Activated naive CD8-positive, alpha-beta T cell (primary cell): ENCODE measurements around the gene L3HYPDH.
"Not testable (repeated sequence)": the region's sequence is repeated elsewhere in the genome, so short reads cannot be mapped to it uniquely, and the experiment has no call there.

Experiments used
- H3K27ac Mint-ChIP-seq: one replicate; pipeline ENCODE4 v1.8.0; 2021; ENCODE audit warnings: mixed read lengths
- H3K27me3 Mint-ChIP-seq: one replicate; pipeline ENCODE4 v1.8.0; 2021; ENCODE audit warnings: mixed read lengths
- H3K36me3 Mint-ChIP-seq: one replicate; pipeline ENCODE4 v1.8.0; 2021; ENCODE audit warnings: mixed read lengths
- H3K4me1 Mint-ChIP-seq: one replicate; pipeline ENCODE4 v1.8.0; 2021; ENCODE audit warnings: low read depth, mixed read lengths
- H3K4me3 Mint-ChIP-seq: one replicate; pipeline ENCODE4 v1.8.0; 2021; ENCODE audit warnings: mild to moderate bottlenecking, mixed read lengths
- H3K9me3 Mint-ChIP-seq: one replicate; pipeline ENCODE4 v1.8.0; 2021; ENCODE audit warnings: low read depth, mixed read lengths

Gene L3HYPDH

DNA sequence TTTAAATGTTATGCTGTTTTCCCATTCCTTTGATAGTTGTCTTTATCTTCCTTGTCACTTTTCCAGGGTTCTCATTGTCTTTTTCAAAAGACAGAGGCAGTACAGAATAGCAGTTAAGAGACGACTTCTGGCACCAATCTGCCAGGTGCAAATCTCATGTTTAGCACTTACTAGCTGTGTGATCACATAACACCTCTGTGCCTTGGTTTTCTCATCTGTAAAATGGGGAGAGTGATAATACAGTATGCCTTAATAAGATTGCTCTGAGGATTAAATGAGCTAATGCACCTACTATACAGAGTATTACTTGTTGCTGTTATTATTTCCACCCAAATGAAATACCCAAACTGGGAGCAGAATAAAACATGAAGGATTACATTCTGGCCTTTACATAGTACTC is 23.8 kb downstream of the L3HYPDH start:
- H3K9me3 Mint-ChIP-seq: no peaks in the 10 kb centered on the region
- no peak overlapping the region for H3K4me3 Mint-ChIP-seq
- peaks cover 13% of the 10 kb centered on the region for H3K4me1 Mint-ChIP-seq
- H3K36me3 Mint-ChIP-seq: peaks cover 34% of the 10 kb centered on the region
- H3K27me3 Mint-ChIP-seq: peaks cover 8% of the 10 kb centered on the region
- H3K27ac Mint-ChIP-seq: no peak overlapping the region

- no peak overlapping the region for H3K4me3 Mint-ChIP-seq
- peaks cover 3% of the 10 kb centered on the region for H3K4me1 Mint-ChIP-seq
Measured at GRCh38 chr14:59458486-59458885, 25.7 kb downstream of the L3HYPDH start.

GRCh38 chr14:59455411-59455810 is 28.8 kb downstream of the L3HYPDH start:
- Mint-ChIP-seq H3K36me3 (peaks cover 35% of the 10 kb centered on the region), H3K27me3 (peaks cover 2% of the 10 kb centered on the region), H3K27ac (no peak overlapping the region), H3K4me1 (no peaks in the 10 kb centered on the region), H3K4me3 (no peak overlapping the region), H3K9me3 (no peaks in the 10 kb centered on the region)

More at GRCh38 chr14:59458486-59458885, 25.7 kb downstream of the L3HYPDH start:
- Mint-ChIP-seq H3K27ac (no peak overlapping the region), H3K9me3 (no peaks in the 10 kb centered on the region), H3K27me3 (peaks cover 8% of the 10 kb centered on the region), H3K36me3 (peaks cover 37% of the 10 kb centered on the region)

GRCh38 chr14:59454139-59454538 is 30.1 kb downstream of the L3HYPDH start:
- no peak overlapping the region for H3K4me3 Mint-ChIP-seq
- no peaks in the 10 kb centered on the region for H3K27me3 Mint-ChIP-seq
- H3K27ac Mint-ChIP-seq: no peak overlapping the region
- no peaks in the 10 kb centered on the region for H3K9me3 Mint-ChIP-seq
- peaks cover 27% of the 10 kb centered on the region for H3K36me3 Mint-ChIP-seq
- no peaks in the 10 kb centered on the region for H3K4me1 Mint-ChIP-seq

DNA sequence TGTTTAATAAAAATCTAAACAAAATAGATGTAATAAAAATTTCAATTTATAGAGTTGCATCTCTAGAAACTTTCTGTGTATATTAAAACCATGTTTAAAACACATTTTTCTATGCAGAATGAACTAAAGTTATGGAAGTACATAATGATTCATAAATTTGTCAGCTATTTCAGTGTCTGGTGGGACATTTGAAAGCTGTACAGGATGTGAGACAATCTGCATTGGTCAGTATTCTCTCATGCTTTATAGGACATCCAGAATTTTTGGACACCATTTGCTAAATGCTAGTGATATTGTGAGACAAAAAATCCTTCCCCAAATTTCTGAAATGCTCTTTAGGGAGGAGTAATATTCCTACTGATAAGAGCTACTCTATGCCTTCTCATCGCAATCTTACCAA is 32.4 kb downstream of the L3HYPDH start:
- Mint-ChIP-seq H3K4me1 (no peaks in the 10 kb centered on the region), H3K9me3 (no peaks in the 10 kb centered on the region)

GRCh38 chr14:59450716-59451115 is 33.5 kb downstream of the L3HYPDH start:
- no peak overlapping the region for H3K4me3 Mint-ChIP-seq
- no peaks in the 10 kb centered on the region for H3K27me3 Mint-ChIP-seq
- no peak overlapping the region for H3K27ac Mint-ChIP-seq
- H3K9me3 Mint-ChIP-seq: no peaks in the 10 kb centered on the region
- no peaks in the 10 kb centered on the region for H3K4me1 Mint-ChIP-seq
- peaks cover 10% of the 10 kb centered on the region for H3K36me3 Mint-ChIP-seq

More for the DNA sequence above, 32.4 kb downstream of the L3HYPDH start:
- no peak overlapping the region for H3K4me3 Mint-ChIP-seq
- no peak overlapping the region for H3K27ac Mint-ChIP-seq
- peaks cover 18% of the 10 kb centered on the region for H3K36me3 Mint-ChIP-seq
- no peaks in the 10 kb centered on the region for H3K27me3 Mint-ChIP-seq

- H3K36me3 Mint-ChIP-seq, H3K27ac Mint-ChIP-seq, H3K27me3 Mint-ChIP-seq, H3K4me1 Mint-ChIP-seq, H3K4me3 Mint-ChIP-seq, H3K9me3 Mint-ChIP-seq: not testable (repeated sequence)
Measured at GRCh38 chr14:59448673-59449072, 35.5 kb downstream of the L3HYPDH start.

DNA sequence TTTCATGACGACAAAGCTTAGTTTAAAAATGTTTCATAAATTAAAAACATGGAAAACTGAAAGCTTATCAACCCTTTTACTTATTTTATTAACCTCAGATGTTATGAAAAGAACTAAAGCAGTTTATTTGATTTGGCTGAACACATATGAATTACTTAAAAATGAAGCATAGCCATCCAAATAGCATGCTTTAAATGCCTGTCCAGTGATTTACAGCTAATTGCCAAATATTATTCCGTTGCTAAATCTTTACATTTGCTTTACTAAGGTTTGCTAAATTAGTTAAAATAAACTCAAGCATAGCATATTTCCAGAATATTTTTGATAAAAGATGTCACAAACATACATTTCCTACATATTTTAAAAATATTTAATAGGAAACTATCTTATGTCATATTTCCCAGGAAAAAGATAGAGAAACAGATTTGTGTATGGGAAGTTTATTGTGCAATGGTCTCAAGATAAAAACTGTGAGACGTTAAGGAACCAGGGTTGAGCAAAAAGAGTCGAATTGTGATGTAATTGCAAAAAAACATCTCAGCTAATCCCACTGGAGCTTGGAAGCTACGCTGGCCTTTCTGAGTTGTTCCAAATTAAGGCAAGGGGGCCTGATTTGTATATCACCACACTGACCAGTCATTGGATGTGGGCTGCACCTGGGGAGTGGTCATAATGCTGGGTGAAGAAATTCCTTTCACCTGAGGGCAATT is 44.8 kb downstream of the L3HYPDH start:
- H3K27ac Mint-ChIP-seq: no peak overlapping the region
- no peaks in the 10 kb centered on the region for H3K27me3 Mint-ChIP-seq
- H3K4me1 Mint-ChIP-seq: no peaks in the 10 kb centered on the region
- H3K36me3 Mint-ChIP-seq: no peaks in the 10 kb centered on the region
- H3K9me3 Mint-ChIP-seq: no peaks in the 10 kb centered on the region
- no peak overlapping the region for H3K4me3 Mint-ChIP-seq

- no peaks in the 10 kb centered on the region for H3K27me3 Mint-ChIP-seq
- no peaks in the 10 kb centered on the region for H3K9me3 Mint-ChIP-seq
- H3K27ac Mint-ChIP-seq: no peak overlapping the region
- H3K36me3 Mint-ChIP-seq: no peaks in the 10 kb centered on the region
- no peak overlapping the region for H3K4me3 Mint-ChIP-seq
- no peaks in the 10 kb centered on the region for H3K4me1 Mint-ChIP-seq
Measured at GRCh38 chr14:59438195-59438647, 46.0 kb downstream of the L3HYPDH start.

DNA sequence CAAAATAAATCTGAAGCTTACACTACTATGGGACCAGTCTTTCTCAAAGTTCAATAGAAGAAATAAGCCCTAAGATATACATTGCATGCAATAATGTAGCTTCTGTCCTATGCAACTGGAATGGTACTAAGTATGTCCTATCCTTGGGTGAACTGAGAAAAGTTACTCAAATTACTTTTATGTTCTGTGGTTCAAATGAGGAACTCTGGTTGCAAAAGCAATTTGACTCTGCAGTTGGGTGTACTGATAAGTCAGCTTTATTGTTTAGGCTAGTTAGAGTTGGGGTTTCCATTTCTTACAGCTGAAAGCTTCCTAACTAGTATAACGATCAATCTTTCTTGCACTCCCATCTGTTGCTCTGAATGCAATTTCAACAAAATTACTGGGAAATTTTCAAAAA is 48.2 kb downstream of the L3HYPDH start:
- Mint-ChIP-seq H3K4me3 (no peak overlapping the region), H3K36me3 (no peaks in the 10 kb centered on the region), H3K27ac (no peak overlapping the region), H3K27me3 (no peaks in the 10 kb centered on the region), H3K4me1 (no peaks in the 10 kb centered on the region), H3K9me3 (no peaks in the 10 kb centered on the region)

GRCh38 chr14:59435101-59435500 is 49.1 kb downstream of the L3HYPDH start:
- H3K36me3 Mint-ChIP-seq: no peaks in the 10 kb centered on the region
- H3K4me1 Mint-ChIP-seq: no peaks in the 10 kb centered on the region
- no peak overlapping the region for H3K27ac Mint-ChIP-seq
- H3K4me3 Mint-ChIP-seq: no peak overlapping the region
- H3K9me3 Mint-ChIP-seq: no peaks in the 10 kb centered on the region
- H3K27me3 Mint-ChIP-seq: no peaks in the 10 kb centered on the region

GRCh38 chr14:59429790-59430189 is 54.4 kb downstream of the L3HYPDH start:
- no peak overlapping the region for H3K27ac Mint-ChIP-seq
- no peak overlapping the region for H3K4me3 Mint-ChIP-seq
- H3K4me1 Mint-ChIP-seq: no peaks in the 10 kb centered on the region
- H3K27me3 Mint-ChIP-seq: peaks cover 5% of the 10 kb centered on the region
- no peaks in the 10 kb centered on the region for H3K9me3 Mint-ChIP-seq
- H3K36me3 Mint-ChIP-seq: no peaks in the 10 kb centered on the region

DNA sequence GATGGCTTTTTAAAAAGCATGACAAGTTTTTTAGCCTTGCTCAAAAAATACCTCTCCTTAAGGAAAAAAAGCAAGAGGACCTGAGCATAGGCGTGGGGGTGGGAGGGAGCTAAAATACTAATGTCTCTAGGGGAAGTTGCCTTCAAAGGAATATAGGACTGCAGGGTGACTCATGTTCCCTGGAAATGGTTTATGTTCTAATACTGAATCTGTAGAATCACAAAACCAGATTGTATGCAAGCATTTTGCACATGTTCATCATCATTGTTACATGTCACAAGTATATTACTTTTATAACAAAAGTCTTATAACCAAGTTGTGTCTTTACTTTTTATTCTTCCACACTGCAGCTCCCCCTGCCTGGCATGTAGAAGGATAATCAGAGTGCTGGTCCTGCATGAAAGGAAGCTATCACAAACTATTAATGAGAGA is 55.6 kb downstream of the L3HYPDH start:
- H3K36me3 Mint-ChIP-seq: no peaks in the 10 kb centered on the region
- peaks cover 5% of the 10 kb centered on the region for H3K27me3 Mint-ChIP-seq
- H3K9me3 Mint-ChIP-seq: no peaks in the 10 kb centered on the region
- H3K4me1 Mint-ChIP-seq: no peaks in the 10 kb centered on the region
- no peak overlapping the region for H3K4me3 Mint-ChIP-seq
- H3K27ac Mint-ChIP-seq: no peak overlapping the region

GRCh38 chr14:59427653-59428580 is 56.3 kb downstream of the L3HYPDH start:
- Mint-ChIP-seq H3K36me3 (no peaks in the 10 kb centered on the region), H3K27me3 (peaks cover 5% of the 10 kb centered on the region), H3K4me3 (no peak overlapping the region), H3K9me3 (no peaks in the 10 kb centered on the region), H3K27ac (no peak overlapping the region), H3K4me1 (no peaks in the 10 kb centered on the region)

DNA sequence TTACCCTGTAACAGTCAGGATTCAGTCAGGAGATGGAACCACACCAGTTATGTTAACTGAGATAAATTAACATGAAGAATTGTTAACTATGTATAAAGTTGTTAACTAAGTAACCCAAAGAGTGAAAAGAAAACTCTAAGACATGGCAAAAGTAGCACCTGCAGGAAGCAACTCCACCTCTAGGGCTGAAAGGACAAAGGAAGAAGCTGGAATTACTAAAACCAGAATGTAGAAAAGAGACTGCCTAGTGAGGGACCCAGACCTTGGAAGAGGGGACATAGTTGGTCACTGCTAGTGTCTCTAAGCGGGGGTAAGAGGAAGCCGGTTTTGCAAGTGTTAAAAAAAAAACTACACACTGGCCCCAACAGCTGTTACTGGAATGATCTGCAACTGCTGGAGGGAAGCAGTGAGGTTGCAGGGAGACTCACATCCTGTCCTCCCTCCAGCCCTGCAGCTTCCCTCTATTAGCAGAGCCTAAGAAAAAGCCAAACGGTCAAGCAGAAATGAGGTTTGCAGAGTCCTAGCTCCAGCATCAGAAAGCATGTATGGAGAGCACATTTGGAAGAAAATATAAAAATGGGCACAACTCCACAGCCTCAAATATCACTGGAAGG is 58.8 kb downstream of the L3HYPDH start:
- Mint-ChIP-seq H3K36me3 (no peaks in the 10 kb centered on the region), H3K27me3 (peaks cover 5% of the 10 kb centered on the region), H3K27ac (no peak overlapping the region), H3K9me3 (no peaks in the 10 kb centered on the region), H3K4me1 (no peaks in the 10 kb centered on the region), H3K4me3 (no peak overlapping the region)
